Measurements from ENCODE around the gene ZNF827. TPM values are rescaled to one million over a fixed set of nuclear protein-coding genes. Genes with fewer than 3 reads are reported as not detected.

ZNF827 gene
- total RNA-seq, 1 donor from 2014 or later: 14.1 TPM

GRCh38 chr4:145873901-145874300, 64.7 kb downstream of the ZNF827 start:
- no peak for DNase-seq (ENCODE audit: low read depth)
- TF ChIP-seq, protein P1, sequence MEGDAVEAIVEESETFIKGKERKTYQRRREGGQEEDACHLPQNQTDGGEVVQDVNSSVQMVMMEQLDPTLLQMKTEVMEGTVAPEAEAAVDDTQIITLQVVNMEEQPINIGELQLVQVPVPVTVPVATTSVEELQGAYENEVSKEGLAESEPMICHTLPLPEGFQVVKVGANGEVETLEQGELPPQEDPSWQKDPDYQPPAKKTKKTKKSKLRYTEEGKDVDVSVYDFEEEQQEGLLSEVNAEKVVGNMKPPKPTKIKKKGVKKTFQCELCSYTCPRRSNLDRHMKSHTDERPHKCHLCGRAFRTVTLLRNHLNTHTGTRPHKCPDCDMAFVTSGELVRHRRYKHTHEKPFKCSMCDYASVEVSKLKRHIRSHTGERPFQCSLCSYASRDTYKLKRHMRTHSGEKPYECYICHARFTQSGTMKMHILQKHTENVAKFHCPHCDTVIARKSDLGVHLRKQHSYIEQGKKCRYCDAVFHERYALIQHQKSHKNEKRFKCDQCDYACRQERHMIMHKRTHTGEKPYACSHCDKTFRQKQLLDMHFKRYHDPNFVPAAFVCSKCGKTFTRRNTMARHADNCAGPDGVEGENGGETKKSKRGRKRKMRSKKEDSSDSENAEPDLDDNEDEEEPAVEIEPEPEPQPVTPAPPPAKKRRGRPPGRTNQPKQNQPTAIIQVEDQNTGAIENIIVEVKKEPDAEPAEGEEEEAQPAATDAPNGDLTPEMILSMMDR (conservative IDR thresholded peaks at IDR 0.05; ENCODE audit: low read depth, low read length): no peak
- no peak overlapping the region for H3K4me3 ChIP-seq (ENCODE audit: low read depth, low read length)

GRCh38 chr4:145871209-145871608, 67.4 kb downstream of the ZNF827 start:
- no peak for DNase-seq (ENCODE audit: low read depth)
- no peak overlapping the region for H3K4me3 ChIP-seq (ENCODE audit: low read depth, low read length)
- TF ChIP-seq, protein P1 (conservative IDR thresholded peaks at IDR 0.05; ENCODE audit: low read depth, low read length): no peak

DNA sequence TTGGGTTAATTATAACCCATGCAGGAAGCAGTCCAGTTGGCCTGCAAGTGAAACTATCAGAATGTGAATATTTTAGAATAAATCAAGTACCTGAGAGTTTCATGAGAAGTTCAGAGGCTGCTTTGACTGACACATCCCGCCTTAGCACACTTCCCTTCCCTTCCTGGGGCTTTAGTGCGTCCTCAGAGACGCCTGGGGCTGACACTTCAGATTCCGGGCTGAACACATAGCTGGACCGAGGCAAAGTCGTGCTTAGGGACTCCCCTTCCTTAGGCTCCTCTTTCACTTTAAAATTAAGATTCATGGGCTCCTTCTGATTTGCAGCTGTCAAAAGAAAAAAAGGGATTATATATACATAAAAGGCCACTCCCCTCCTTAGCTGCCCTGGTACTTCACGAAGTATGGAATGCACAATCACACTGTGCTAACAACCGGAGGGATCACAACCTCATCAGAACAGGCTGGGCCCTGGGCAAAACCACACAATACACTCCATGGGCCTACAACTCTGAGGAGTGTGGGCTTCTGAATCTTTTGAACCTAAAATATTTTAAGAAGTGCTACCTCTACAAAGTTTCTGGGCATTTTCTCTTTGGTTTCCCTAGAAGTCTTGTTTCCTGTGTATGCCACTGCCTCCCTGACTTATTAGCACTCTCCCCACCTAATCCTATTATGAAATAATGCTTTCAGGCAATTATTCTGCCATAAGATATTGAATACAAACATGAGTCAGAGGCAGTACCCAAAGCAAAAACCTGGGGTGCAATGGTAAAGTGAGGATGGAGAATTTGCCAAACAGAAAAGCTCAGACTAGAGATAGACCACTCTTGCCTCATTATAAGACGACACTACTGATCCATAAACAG, 68.2 kb downstream of the ZNF827 start:
- no peak for DNase-seq (ENCODE audit: low read depth)

DNA sequence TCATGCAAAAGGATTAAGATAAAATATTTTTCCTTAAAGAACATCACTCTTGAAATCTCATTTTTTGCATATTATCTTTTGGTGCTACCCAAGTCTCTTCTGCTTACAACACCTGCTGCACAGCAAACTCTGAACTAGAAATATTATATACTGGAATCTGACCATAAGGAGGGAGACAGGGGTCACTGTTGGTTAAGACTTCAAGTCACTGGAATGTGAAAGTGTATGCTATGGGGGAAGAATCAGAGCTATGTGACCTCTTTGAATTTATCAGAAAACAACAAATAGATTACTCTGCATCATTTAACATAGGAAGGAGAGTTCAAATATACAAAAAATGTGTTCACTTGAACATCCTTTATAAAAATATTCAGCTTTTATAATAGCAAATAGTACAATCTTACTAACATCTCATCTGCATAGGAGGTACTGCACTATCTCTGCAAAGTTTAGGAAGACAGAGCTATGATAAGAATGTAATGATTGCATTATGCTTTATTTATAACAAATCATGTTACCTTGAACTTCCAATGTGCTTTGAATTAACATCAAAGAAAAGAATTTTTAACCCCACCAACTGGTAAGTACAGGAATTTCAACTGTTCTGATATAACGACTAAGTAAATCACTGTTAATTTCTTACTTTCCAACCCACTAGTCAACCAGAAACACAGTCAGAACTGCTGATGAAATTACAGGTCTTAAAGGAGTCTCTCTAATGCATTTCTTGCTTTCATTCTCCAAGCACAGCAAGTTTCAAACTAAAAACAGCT, 69.8 kb downstream of the ZNF827 start:
- TF ChIP-seq, protein P1 (conservative IDR thresholded peaks at IDR 0.05; ENCODE audit: low read depth, low read length): no peak
- H3K4me3 ChIP-seq (ENCODE audit: low read depth, low read length): no peak overlapping the region
- DNase-seq (ENCODE audit: low read depth): peak; percentile 59

More for the DNA sequence above, 68.2 kb downstream of the ZNF827 start:
- peak overlapping the region; percentile 31 for H3K4me3 ChIP-seq (ENCODE audit: low read depth, low read length)
- TF ChIP-seq, protein P1 (conservative IDR thresholded peaks at IDR 0.05; ENCODE audit: low read depth, low read length): no peak

DNA sequence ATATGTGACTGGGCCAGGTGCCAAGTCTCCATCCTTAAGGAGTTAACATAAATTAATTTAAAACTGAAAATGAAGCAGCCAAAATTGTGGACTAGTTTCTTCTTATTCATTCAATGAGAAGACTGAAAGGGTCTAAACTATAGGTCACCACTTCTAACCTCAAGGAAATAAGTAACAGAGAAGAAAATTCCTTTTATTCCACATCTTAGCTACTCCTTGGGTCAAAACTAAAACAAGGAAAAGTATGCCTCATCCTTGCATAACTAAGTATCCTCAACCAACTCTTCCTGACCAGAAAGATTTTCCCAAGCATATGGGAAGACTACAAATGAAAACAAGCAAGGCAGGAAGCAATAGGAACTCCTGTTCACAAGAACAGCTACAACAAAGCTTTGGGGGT, 71.2 kb downstream of the ZNF827 start:
- DNase-seq (ENCODE audit: low read depth): no peak
- TF ChIP-seq, protein P1 (conservative IDR thresholded peaks at IDR 0.05; ENCODE audit: low read depth, low read length): no peak
- H3K4me3 ChIP-seq (ENCODE audit: low read depth, low read length): no peak overlapping the region

GRCh38 chr4:145866991-145867390, 71.6 kb downstream of the ZNF827 start:
- no peak for DNase-seq (ENCODE audit: low read depth)
- H3K4me3 ChIP-seq (ENCODE audit: low read depth, low read length): no peak overlapping the region
- TF ChIP-seq, protein P1 (conservative IDR thresholded peaks at IDR 0.05; ENCODE audit: low read depth, low read length): no peak

Measured in epithelial cell of proximal tubule (primary cell).